ENCODE measurements around the gene GUCY2D.

- no peak for TF ChIP-seq CTCF (IDR thresholded peaks at IDR 0.05; ENCODE audit: low read length)
- TF ChIP-seq EZH2 (IDR thresholded peaks at IDR 0.05; ENCODE audit: borderline replicate concordance, low read length), result no peak
Measured at GRCh38 chr17:8031261-8031661, 28.8 kb downstream of the GUCY2D start.
